Lung (tissue), 12 donors: ENCODE measurements around the gene GRIA4. TPM values are rescaled to one million over a fixed set of nuclear protein-coding genes. Genes with fewer than 3 reads are reported as not detected.

Experiments used
- ATAC-seq: fragments of 200-7000 bp; cut with Tn5 transposase; one replicate; pipeline ENCODE4 v1.9.1; 2020; ENCODE audit warnings: moderate number of reproducible peaks; ENCODE audit not compliant: insufficient read depth, low FRiP score
- DNase-seq, 3 donors: peaks; one replicate each; pipeline ENCODE4 v3.0.0-alpha.2; 2013 to 2017
- H3K27ac ChIP-seq, 2 donors: one replicate each; pipeline ENCODE4 v1.5.1; 2013; ENCODE audit warnings: mild to moderate bottlenecking in 2 of 2, moderate library complexity in 2 of 2, control low read depth in 1 of 2, inconsistent platforms in 1 of 2, low read depth in 1 of 2, low read length in 1 of 2
- H3K27me3 ChIP-seq, 3 donors: one replicate each; pipeline ENCODE4 v1.5.1; 2013; ENCODE audit warnings: low read length in 2 of 3; ENCODE audit not compliant: control insufficient read depth in 3 of 3, insufficient read depth in 3 of 3
- H3K36me3 ChIP-seq, 4 donors: one replicate each; pipeline ENCODE4 v1.5.1; 2013; ENCODE audit warnings: low read length in 4 of 4, mild to moderate bottlenecking in 1 of 4, moderate library complexity in 1 of 4; ENCODE audit not compliant: control insufficient read depth in 4 of 4, insufficient read depth in 4 of 4
- H3K4me1 ChIP-seq, 5 donors: one replicate each; pipeline ENCODE4 v1.5.1; 2013; ENCODE audit warnings: low read length in 5 of 5, mild to moderate bottlenecking in 2 of 5, moderate library complexity in 1 of 5; ENCODE audit not compliant: control insufficient read depth in 5 of 5, insufficient read depth in 5 of 5
- H3K4me3 ChIP-seq: one replicate; pipeline ENCODE4 v1.5.1; 2013; ENCODE audit warnings: mild to moderate bottlenecking, control low read depth, moderate library complexity
- H3K9ac ChIP-seq, 2 donors: one replicate each; pipeline ENCODE4 v1.5.1; 2013; ENCODE audit warnings: low read length in 2 of 2, control low read depth in 1 of 2; ENCODE audit not compliant: insufficient read depth in 1 of 2
- H3K9me3 ChIP-seq, 4 donors: one replicate each; pipeline ENCODE4 v1.5.1; 2013; ENCODE audit warnings: low read length in 3 of 4, mild to moderate bottlenecking in 1 of 4, moderate library complexity in 1 of 4; ENCODE audit not compliant: control insufficient read depth in 4 of 4, insufficient read depth in 3 of 4
- CTCF ChIP-seq: IDR thresholded peaks from 2 replicates; pipeline ENCODE4 v1.5.1; 2012; ENCODE audit warnings: mild to moderate bottlenecking; ENCODE audit errors: control extremely low read depth, extremely low read depth
- WGBS, 2 donors: extraction: QIAGEN DNeasy Blood & Tissue Kit; methylation state at CpG; one replicate each; pipeline ENCODE4 v1.1.7; 2013; 5-methylcytosine and 5-hydroxymethylcytosine counted together
- polyA plus RNA-seq, 2 donors: library from polyadenylated mRNA; stranded (reverse); fragments of 200-250 nt; gene quantifications; one replicate each; pipeline ENCODE4 v1.2.1, GENCODE V29; 2013
- total RNA-seq, 2 donors: library from RNA; depleted of rRNA in 1 of 2; stranded (reverse); fragments of >200 nt in 1 of 2; gene quantifications; one replicate each; pipeline ENCODE4 v1.2.1, GENCODE V29; 2014 to 2021
- donor health status: control.
- donor health status: control.
- donor health status: Bipolar disorder and iron deficiency.
- donor health status: healthy.
- donor health status: DM: yes; HTN: yes; CAD: no.

GRIA4 gene
- total and polyA plus RNA-seq, 4 donors: 0.12 to 0.77 TPM; not detected in 2

GRCh38 chr11:105933695-105934094 lies 323.8 kb downstream of the GRIA4 start:
- ATAC-seq (no peak), DNase-seq (no peak)
- Histone ChIP-seq H3K36me3 (no peaks in the 10 kb centered on the region), H3K4me3 (no peak overlapping the region), H3K27me3 (no peaks in the 10 kb centered on the region), H3K9me3 (no peaks in the 10 kb centered on the region), H3K27ac (no peak overlapping the region), H3K4me1 (peaks cover 0 to 39% (median 13%) of the 10 kb centered on the region in 5 donors), H3K9ac (no peak overlapping the region)
- TF ChIP-seq CTCF: no peak
- WGBS, 2 donors: 89 to 94% methylated on average over 6 of the region's 6 CpGs

- H3K4me1 ChIP-seq: peaks cover 0 to 28% (median 8%) of the 10 kb centered on the region in 5 donors
These were observed 325.9 kb downstream of the GRIA4 start for GRCh38 chr11:105935791-105936190.

GRCh38 chr11:105937331-105937730 lies 327.5 kb downstream of the GRIA4 start:
- Histone ChIP-seq H3K27me3 (no peaks in the 10 kb centered on the region), H3K9me3 (no peaks in the 10 kb centered on the region), H3K4me1 (peaks cover 0 to 37% (median 8%) of the 10 kb centered on the region in 5 donors), H3K27ac (no peak overlapping the region), H3K9ac (no peak overlapping the region), H3K36me3 (no peaks in the 10 kb centered on the region), H3K4me3 (no peak overlapping the region)
- 33 to 58% methylated on average over 4 of the region's 4 CpGs for WGBS, 2 donors
- DNase-seq (no peak), ATAC-seq (no peak)
- TF ChIP-seq CTCF: no peak

More at GRCh38 chr11:105935791-105936190, 325.9 kb downstream of the GRIA4 start:
- no peaks in the 10 kb centered on the region for H3K27me3 ChIP-seq
- TF ChIP-seq CTCF: no peak
- DNase-seq (peak in 1 of 3 donors; percentile 57), ATAC-seq (no peak)
- H3K9me3 ChIP-seq: no peaks in the 10 kb centered on the region
- 33 to 36% methylated on average over 2 of the region's 2 CpGs for WGBS, 2 donors
- H3K36me3 ChIP-seq: no peaks in the 10 kb centered on the region
- H3K4me3 ChIP-seq: no peak overlapping the region
- no peak overlapping the region for H3K9ac ChIP-seq
- H3K27ac ChIP-seq: no peak overlapping the region

GRCh38 chr11:105937738-105938137 lies 327.9 kb downstream of the GRIA4 start:
- Histone ChIP-seq H3K36me3 (no peaks in the 10 kb centered on the region), H3K4me1 (peaks cover 0 to 41% (median 8%) of the 10 kb centered on the region in 5 donors), H3K9ac (no peak overlapping the region), H3K4me3 (no peak overlapping the region), H3K9me3 (no peaks in the 10 kb centered on the region), H3K27me3 (no peaks in the 10 kb centered on the region), H3K27ac (no peak overlapping the region)
- WGBS, 2 donors: 51 to 55% methylated on average over 2 of the region's 2 CpGs
- peak in 2 of 3 donors; percentile 41 for DNase-seq
- ATAC-seq: no peak
- TF ChIP-seq CTCF: no peak
